ENCODE measurements around the gene SLC25A22. TPM values are rescaled to one million over a fixed set of nuclear protein-coding genes. Genes with fewer than 3 reads are reported as not detected.

The SLC25A22 gene
- total and polyA plus RNA-seq, 2 donors (not counting 1 experiment from before 2014, with no cell fraction given), result 9.9 to 10.4 TPM

- H3K36me3 ChIP-seq (ENCODE audit: control insufficient read depth, insufficient read depth, low read length), result peaks cover 13% of the 10 kb centered on the region
- H3K4me3 ChIP-seq (replicated peaks in 1 of 4; ENCODE audit: control extremely low read depth in 1 of 4, insufficient read depth in 1 of 4, low read depth in 3 of 4, low read length in 4 of 4), result no peak overlapping the region
- H3K4me2 ChIP-seq (ENCODE audit: extremely low read depth, insufficient read depth, low read length), result peak overlapping the region; percentile 64
- H3K4me1 ChIP-seq (ENCODE audit: control insufficient read depth, extremely low read depth, insufficient read depth, low read length), result peaks cover 7% of the 10 kb centered on the region
- no peak overlapping the region for H3K27ac ChIP-seq (ENCODE audit: insufficient read depth, low read length)
- no peaks in the 10 kb centered on the region for H3K9me3 ChIP-seq (ENCODE audit: control insufficient read depth, insufficient read depth, low read depth, low read length)
- no peak for DNase-seq (ENCODE audit: low read depth in 2 of 2)
- H4K20me1 ChIP-seq (ENCODE audit: control insufficient read depth, extremely low read depth, insufficient read depth, low read length), result no peaks in the 10 kb centered on the region
- no peak for TF ChIP-seq EZH2 (IDR thresholded peaks at IDR 0.05; ENCODE audit: low read length, missing control alignments)
- no peak for TF ChIP-seq CTCF (conservative IDR thresholded peaks at IDR 0.05 in 1 of 2, IDR thresholded peaks at IDR 0.05 in 1 of 2; ENCODE audit: low read depth in 1 of 2, low read length in 2 of 2)
- no peaks in the 10 kb centered on the region for H3K27me3 ChIP-seq (ENCODE audit: control insufficient read depth, insufficient read depth, low read length)
- no peak overlapping the region for H3K9ac ChIP-seq (ENCODE audit: insufficient read depth, low read length)
- H2AFZ ChIP-seq (ENCODE audit: low read length), result no peak overlapping the region
- H3K79me2 ChIP-seq (ENCODE audit: control insufficient read depth, insufficient read depth, low read length), result peaks cover 17% of the 10 kb centered on the region
These were observed 3.9 kb downstream of the SLC25A22 start for GRCh38 chr11:794013-794765.

GRCh38 chr11:793556-793955 lies 4.5 kb downstream of the SLC25A22 start:
- Histone ChIP-seq H3K9me3 (ENCODE audit: control insufficient read depth, insufficient read depth, low read depth, low read length) (no peaks in the 10 kb centered on the region), H2AFZ (ENCODE audit: low read length) (no peak overlapping the region)

GRCh38 chr11:792873-793272 lies 5.2 kb downstream of the SLC25A22 start:
- peaks cover 13% of the 10 kb centered on the region for H3K36me3 ChIP-seq (ENCODE audit: control insufficient read depth, insufficient read depth, low read length)
- no peak overlapping the region for H3K9ac ChIP-seq (ENCODE audit: insufficient read depth, low read length)
- no peaks in the 10 kb centered on the region for H3K27me3 ChIP-seq (ENCODE audit: control insufficient read depth, insufficient read depth, low read length)
- no peak overlapping the region for H2AFZ ChIP-seq (ENCODE audit: low read length)
- H3K79me2 ChIP-seq (ENCODE audit: control insufficient read depth, insufficient read depth, low read length), result peaks cover 17% of the 10 kb centered on the region
- TF ChIP-seq CTCF (conservative IDR thresholded peaks at IDR 0.05 in 1 of 2, IDR thresholded peaks at IDR 0.05 in 1 of 2; ENCODE audit: low read depth in 1 of 2, low read length in 2 of 2) (no peak), EZH2 (IDR thresholded peaks at IDR 0.05; ENCODE audit: low read length, missing control alignments) (no peak)
- no peak overlapping the region for H3K27ac ChIP-seq (ENCODE audit: insufficient read depth, low read length)
- no peaks in the 10 kb centered on the region for H3K9me3 ChIP-seq (ENCODE audit: control insufficient read depth, insufficient read depth, low read depth, low read length)
- no peak overlapping the region for H3K4me3 ChIP-seq (replicated peaks in 1 of 4; ENCODE audit: control extremely low read depth in 1 of 4, insufficient read depth in 1 of 4, low read depth in 3 of 4, low read length in 4 of 4)
- peaks cover 7% of the 10 kb centered on the region for H3K4me1 ChIP-seq (ENCODE audit: control insufficient read depth, extremely low read depth, insufficient read depth, low read length)
- H4K20me1 ChIP-seq (ENCODE audit: control insufficient read depth, extremely low read depth, insufficient read depth, low read length), result no peaks in the 10 kb centered on the region
- H3K4me2 ChIP-seq (ENCODE audit: extremely low read depth, insufficient read depth, low read length), result no peak overlapping the region
- DNase-seq (ENCODE audit: low read depth in 2 of 2), result no peak

More at GRCh38 chr11:793556-793955, 4.5 kb downstream of the SLC25A22 start:
- Histone ChIP-seq H4K20me1 (ENCODE audit: control insufficient read depth, extremely low read depth, insufficient read depth, low read length) (no peaks in the 10 kb centered on the region), H3K4me2 (ENCODE audit: extremely low read depth, insufficient read depth, low read length) (no peak overlapping the region), H3K27ac (ENCODE audit: insufficient read depth, low read length) (no peak overlapping the region), H3K9ac (ENCODE audit: insufficient read depth, low read length) (no peak overlapping the region), H3K4me1 (ENCODE audit: control insufficient read depth, extremely low read depth, insufficient read depth, low read length) (peaks cover 7% of the 10 kb centered on the region), H3K79me2 (ENCODE audit: control insufficient read depth, insufficient read depth, low read length) (peaks cover 17% of the 10 kb centered on the region), H3K4me3 (replicated peaks in 1 of 4; ENCODE audit: control extremely low read depth in 1 of 4, insufficient read depth in 1 of 4, low read depth in 3 of 4, low read length in 4 of 4) (no peak overlapping the region), H3K27me3 (ENCODE audit: control insufficient read depth, insufficient read depth, low read length) (no peaks in the 10 kb centered on the region), H3K36me3 (ENCODE audit: control insufficient read depth, insufficient read depth, low read length) (peaks cover 13% of the 10 kb centered on the region)
- DNase-seq (ENCODE audit: low read depth in 2 of 2), result no peak
- no peak for TF ChIP-seq EZH2 (IDR thresholded peaks at IDR 0.05; ENCODE audit: low read length, missing control alignments)
- no peak for TF ChIP-seq CTCF (conservative IDR thresholded peaks at IDR 0.05 in 1 of 2, IDR thresholded peaks at IDR 0.05 in 1 of 2; ENCODE audit: low read depth in 1 of 2, low read length in 2 of 2)
